IPS-20b (cell line): ENCODE data around the gene FOSL1.
A peak's percentile ranks its signal among the peaks of the same experiment; 100 is the strongest.

Source experiments
- H3K27ac ChIP-seq: one replicate; pipeline ENCODE4 v1.5.1; 2013; ENCODE audit warnings: low read length
- H3K27me3 ChIP-seq: 2 replicates; pipeline ENCODE4 v1.6.1; 2013; ENCODE audit warnings: mild to moderate bottlenecking, low read length, inconsistent platforms; ENCODE audit not compliant: insufficient read depth
- H3K36me3 ChIP-seq: 2 replicates; pipeline ENCODE4 v1.6.1; 2013; ENCODE audit warnings: low read depth, mild to moderate bottlenecking, inconsistent platforms, low read length, moderate library complexity; ENCODE audit not compliant: insufficient read depth
- H3K4me1 ChIP-seq: 2 replicates; pipeline ENCODE4 v1.6.1; 2013; ENCODE audit warnings: mild to moderate bottlenecking, control low read depth, inconsistent platforms, low read length, moderate library complexity; ENCODE audit not compliant: insufficient read depth
- H3K4me3 ChIP-seq: 2 replicates; pipeline ENCODE4 v1.5.1; 2013; ENCODE audit warnings: mild to moderate bottlenecking, low read length, inconsistent platforms
- H3K9ac ChIP-seq: 2 replicates; pipeline ENCODE4 v1.6.1; 2013; ENCODE audit warnings: low read depth, mild to moderate bottlenecking, inconsistent platforms, low read length, moderate library complexity
- H3K9me3 ChIP-seq: 2 replicates; pipeline ENCODE4 v1.6.1; 2013; ENCODE audit warnings: mild to moderate bottlenecking, low read depth, low read length, inconsistent platforms; ENCODE audit not compliant: insufficient read depth

FOSL1 gene

DNA sequence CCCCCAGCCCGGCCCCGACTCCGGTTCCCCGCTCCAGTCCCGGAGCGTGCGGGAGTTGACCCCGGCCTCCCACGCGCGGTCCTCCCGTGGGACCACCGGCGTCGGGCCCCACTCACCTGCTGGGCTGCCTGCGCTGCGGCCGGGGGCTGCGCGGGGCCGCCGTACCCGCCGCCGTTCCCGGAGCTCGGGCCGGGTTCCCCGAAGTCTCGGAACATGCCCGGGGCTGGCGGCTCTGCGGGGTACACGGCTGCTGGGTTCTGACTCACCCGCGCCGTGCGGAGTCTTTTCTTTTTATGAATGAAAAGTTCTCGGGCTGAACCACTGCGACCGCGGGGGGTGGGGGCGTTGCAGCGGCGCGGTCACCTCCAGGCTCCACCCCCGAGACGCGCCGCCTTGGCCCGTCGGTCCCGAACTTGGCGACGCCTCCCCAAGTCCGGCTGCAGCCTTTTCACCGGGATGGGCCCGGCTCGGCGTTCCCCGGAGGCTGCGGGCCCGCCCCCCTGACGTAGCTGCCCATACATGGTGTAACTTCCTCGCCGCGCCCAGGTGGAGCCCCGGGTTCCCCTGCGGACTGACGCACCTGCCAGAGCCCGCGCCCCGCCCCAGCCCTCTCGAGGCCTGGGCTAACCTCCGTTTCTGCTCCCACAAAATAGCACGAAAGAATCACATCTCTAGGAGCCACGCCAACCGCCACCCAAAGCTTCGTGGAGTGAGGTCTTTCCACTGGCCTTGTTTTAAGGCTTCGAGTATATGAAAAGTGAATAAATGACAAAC, at the start of gene FOSL1:
Gene FOSL1 (minus strand): TSS at position 264 of the 774 bp plus-strand sequence. CDS start 49 bp downstream, at position 215.
- peak within 1 kb of the TSS; percentile 53 for H3K9ac ChIP-seq
- H3K27ac ChIP-seq, result no peak within 1 kb of the TSS
- H3K36me3 ChIP-seq, result no peaks in the 10 kb centered on the region
- no peaks in the 10 kb centered on the region for H3K9me3 ChIP-seq
- H3K27me3 ChIP-seq, result peaks cover 74% of the 10 kb centered on the region
- H3K4me1 ChIP-seq, result no peaks in the 10 kb centered on the region; the same call in 1 of the 2 replicates
- peak within 1 kb of the TSS; percentile 65 for H3K4me3 ChIP-seq

DNA sequence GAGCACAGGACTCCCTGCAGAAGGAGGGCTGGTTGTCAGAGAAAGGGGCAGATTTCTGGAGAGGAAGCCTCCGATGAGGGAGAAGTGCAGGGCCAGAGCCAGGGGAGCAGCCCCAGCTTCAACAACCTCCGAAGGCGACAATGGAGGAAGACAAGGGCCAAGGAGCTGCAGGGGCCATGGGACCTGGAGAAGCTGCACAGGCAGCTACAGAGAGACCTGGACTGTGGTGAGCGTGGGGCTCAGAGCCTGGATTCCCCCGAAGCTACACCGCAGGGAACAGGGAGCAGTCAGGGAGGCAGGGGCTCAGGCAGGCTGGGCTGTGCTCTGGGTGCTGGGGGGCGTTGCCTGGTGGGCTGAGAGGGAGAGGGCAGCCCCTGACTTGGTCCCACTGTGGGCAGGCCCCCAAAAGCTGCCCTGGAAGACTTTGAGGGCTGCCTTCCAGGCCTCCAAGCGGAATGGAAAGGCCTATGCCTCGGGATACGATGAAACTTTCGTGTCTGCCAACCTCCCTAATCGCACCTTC, 47.5 kb upstream of the FOSL1 start:
- H3K9ac ChIP-seq, result no peak overlapping the region
- H3K9me3 ChIP-seq, result no peaks in the 10 kb centered on the region
- H3K4me3 ChIP-seq, result no peak overlapping the region
- no peak overlapping the region for H3K27ac ChIP-seq
- H3K36me3 ChIP-seq, result no peaks in the 10 kb centered on the region
- peaks cover 17% of the 10 kb centered on the region; the same call in 1 of the 2 replicates for H3K4me1 ChIP-seq
- H3K27me3 ChIP-seq, result no peaks in the 10 kb centered on the region

DNA sequence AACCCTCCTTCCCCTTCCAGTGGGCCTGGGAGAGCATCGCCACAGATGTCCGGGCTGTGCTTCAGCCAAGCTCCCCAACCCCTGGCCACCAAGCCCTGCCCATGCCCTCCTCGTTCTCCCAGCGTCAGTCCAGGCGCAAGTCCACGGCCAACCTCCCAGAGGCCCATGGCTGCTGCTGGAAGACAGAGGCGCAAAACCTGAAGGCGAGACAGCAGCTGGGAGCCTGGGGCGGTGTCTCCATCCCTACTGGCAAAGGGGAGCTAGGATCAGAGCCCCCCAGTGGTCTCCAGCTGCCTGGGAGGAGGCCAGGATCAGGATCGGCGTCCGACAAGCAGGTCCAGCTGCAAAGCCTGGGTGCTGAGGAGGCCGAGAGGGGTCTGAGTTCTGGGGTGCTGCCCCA, 46.9 kb upstream of the FOSL1 start:
- H3K27ac ChIP-seq, result no peak overlapping the region
- peak overlapping the region; percentile 53; the same call in 1 of the 2 replicates for H3K9ac ChIP-seq
- no peaks in the 10 kb centered on the region for H3K36me3 ChIP-seq
- H3K9me3 ChIP-seq, result no peaks in the 10 kb centered on the region
- no peak overlapping the region for H3K4me3 ChIP-seq
- no peaks in the 10 kb centered on the region for H3K27me3 ChIP-seq
- H3K4me1 ChIP-seq, result peaks cover 17% of the 10 kb centered on the region; the same call in 1 of the 2 replicates

DNA sequence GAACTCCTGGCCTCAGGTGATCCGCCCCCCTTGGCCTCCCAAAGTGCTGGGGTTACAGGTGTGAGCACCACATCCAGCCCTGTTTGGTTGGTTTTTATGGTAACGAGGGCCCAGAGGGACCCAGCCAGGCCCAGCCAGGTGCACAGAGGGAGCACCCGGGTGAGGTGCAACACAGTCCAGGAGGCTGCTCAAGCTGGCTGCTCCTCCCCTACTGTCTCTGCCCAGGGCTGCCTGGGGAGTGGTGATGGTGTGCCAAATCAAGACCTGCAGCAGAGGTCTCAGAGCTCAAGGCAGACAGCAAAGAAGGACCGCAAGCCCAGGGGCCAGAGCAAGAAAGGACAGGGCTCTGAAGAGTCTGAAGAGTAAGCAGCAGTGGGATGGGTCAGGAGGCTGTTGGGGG, 46.5 kb upstream of the FOSL1 start:
- Histone ChIP-seq H3K4me3 (peak overlapping the region; percentile 65; the same call in 1 of the 2 replicates), H3K9me3 (no peaks in the 10 kb centered on the region), H3K36me3 (no peaks in the 10 kb centered on the region), H3K27me3 (no peaks in the 10 kb centered on the region), H3K9ac (peak overlapping the region; percentile 53; the same call in 1 of the 2 replicates), H3K27ac (peak overlapping the region; percentile 27), H3K4me1 (peaks cover 17% of the 10 kb centered on the region; the same call in 1 of the 2 replicates)

DNA sequence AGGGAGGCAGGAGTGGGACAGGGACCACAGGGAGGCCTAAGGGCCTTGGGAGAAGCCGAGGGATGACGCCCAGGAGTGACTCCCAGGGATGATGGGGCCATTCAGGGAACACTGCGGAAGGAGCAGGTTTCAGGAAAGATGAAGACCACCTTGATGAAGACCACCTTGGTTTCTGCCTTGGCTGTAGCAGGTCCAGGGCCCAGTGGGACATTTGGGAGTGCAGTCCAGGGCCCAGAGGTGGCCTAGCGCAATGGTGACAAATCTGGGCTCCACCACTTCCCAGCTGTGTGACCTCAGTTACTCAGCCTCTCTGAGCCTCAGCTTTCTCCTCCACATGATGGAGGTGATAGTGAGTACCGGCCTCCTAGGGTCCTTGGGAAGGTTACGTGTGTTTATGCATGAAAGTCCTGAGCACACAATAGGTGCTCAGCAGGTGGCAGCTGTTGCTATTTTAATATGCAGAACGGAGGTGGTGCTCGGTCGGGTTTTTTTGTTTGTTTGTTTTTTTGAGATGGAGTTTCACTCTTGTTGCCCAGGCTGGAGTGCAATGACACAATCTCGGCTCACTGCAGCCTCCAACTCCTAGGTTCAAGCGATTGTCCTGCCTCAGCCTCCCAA, 45.9 kb upstream of the FOSL1 start:
- Histone ChIP-seq H3K4me1 (peaks cover 19% of the 10 kb centered on the region; the same call in 1 of the 2 replicates), H3K9ac (peak overlapping the region; percentile 59; the same call in 1 of the 2 replicates), H3K27ac (peak overlapping the region; percentile 84), H3K4me3 (peak overlapping the region; percentile 65), H3K9me3 (no peaks in the 10 kb centered on the region), H3K27me3 (no peaks in the 10 kb centered on the region), H3K36me3 (no peaks in the 10 kb centered on the region)

DNA sequence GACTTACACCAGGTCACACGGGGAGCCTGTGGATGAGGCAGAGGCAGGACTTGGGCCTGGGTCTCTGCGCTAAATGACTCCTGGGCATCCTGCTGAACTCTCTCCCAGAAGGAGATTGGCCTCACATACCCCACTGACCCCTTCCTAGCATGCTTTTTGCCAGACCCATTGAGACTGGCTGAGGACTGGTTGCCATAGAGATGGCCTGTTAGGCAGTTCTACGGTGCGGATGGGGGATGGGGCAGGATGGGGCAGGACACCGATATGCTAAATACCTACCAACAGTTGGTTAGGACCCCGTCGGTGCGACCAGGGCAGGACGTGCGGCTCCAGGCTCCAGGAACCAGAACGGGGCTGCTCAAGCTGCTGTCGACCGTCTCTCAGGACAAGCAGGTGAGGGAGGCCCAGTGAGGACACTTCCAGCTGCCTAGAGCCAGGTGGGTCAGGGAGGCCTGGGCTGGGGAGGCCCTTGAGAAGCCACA, 45.3 kb upstream of the FOSL1 start, which contains the start of gene TSGA10IP:
Gene TSGA10IP (plus strand): TSS at position 51 of the 482 bp plus-strand sequence. CDS start 196 bp downstream, at position 247.
- Histone ChIP-seq H3K4me1 (peaks cover 19% of the 10 kb centered on the region; the same call in 1 of the 2 replicates), H3K9ac (peak within 1 kb of the TSS; percentile 59; the same call in 1 of the 2 replicates), H3K9me3 (no peaks in the 10 kb centered on the region), H3K27me3 (no peaks in the 10 kb centered on the region), H3K4me3 (peak within 1 kb of the TSS; percentile 65), H3K36me3 (no peaks in the 10 kb centered on the region), H3K27ac (peak within 1 kb of the TSS; percentile 84)

DNA sequence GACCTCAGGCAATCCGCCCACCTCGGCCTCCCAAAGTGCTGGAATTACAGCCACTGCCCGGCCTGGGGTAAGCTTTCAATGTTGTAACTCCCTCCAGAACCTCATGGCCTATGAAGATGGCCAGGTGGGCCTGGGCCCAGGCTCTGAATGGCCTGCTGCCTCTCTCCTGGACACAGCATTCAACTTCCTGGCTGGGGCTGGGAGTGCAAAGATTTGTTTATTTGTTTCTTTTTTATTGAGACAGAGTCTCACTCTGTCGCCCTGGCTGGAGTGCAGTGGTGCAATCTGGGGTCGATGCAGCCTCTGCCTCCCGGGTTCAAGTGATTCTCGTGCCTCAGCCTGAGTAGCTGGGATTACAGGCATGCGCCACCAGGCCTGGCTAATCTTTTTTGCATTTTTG, 44.6 kb upstream of the FOSL1 start:
- Histone ChIP-seq H3K4me1 (peaks cover 19% of the 10 kb centered on the region; the same call in 1 of the 2 replicates), H3K27me3 (no peaks in the 10 kb centered on the region), H3K27ac (peak overlapping the region; percentile 21), H3K36me3 (no peaks in the 10 kb centered on the region), H3K9ac (peak overlapping the region; percentile 59; the same call in 1 of the 2 replicates), H3K9me3 (no peaks in the 10 kb centered on the region), H3K4me3 (no peak overlapping the region)

DNA sequence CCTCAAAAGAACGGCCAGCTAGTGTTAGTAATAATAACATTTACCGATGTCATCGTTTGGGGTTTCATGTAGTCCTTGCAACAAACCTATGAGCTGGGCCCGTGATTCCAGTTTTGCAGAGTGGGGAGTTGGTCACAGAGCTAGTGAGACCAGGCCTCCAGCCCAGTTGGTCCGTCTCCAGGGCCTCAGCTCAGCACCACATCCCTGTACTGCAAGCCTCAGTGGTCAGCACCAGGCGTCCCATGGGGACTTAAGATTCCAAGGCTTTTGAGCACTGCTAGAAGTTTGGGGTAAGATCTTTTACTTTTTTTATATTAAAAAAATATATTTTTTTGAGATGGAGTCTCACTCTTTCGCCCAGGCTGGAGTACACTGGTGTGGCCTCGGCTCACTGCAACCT, 44.0 kb upstream of the FOSL1 start:
- Histone ChIP-seq H3K9ac (no peak overlapping the region), H3K9me3 (no peaks in the 10 kb centered on the region), H3K4me3 (no peak overlapping the region), H3K27ac (no peak overlapping the region), H3K36me3 (no peaks in the 10 kb centered on the region), H3K27me3 (no peaks in the 10 kb centered on the region), H3K4me1 (peaks cover 19% of the 10 kb centered on the region; the same call in 1 of the 2 replicates)

DNA sequence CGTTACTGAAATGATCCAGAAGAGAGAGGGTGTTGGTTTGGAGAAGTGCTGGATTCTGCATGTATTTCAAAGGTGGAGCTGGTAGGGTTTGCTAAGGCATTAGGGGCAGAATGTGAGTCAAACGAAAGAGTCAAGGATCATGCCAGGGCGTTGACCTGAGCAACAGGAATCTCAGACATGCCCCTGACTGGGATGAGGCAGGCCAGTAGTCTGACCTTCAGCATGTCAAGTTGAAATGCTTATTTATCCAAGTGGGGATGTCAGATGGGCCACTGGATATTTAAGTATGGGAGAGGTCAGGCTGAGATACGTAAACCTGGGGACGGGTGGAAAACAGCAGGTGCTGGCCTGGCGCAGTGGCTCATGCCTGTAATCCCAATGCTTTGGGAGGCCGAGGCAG, 42.3 kb upstream of the FOSL1 start:
- Histone ChIP-seq H3K9me3 (no peaks in the 10 kb centered on the region), H3K4me3 (no peak overlapping the region), H3K4me1 (peaks cover 19% of the 10 kb centered on the region; the same call in 1 of the 2 replicates), H3K36me3 (no peaks in the 10 kb centered on the region), H3K27ac (no peak overlapping the region), H3K27me3 (0 out of 2 replicates have a peak, but pooled peaks cover 2% of the 10 kb centered on the region), H3K9ac (no peak overlapping the region)

DNA sequence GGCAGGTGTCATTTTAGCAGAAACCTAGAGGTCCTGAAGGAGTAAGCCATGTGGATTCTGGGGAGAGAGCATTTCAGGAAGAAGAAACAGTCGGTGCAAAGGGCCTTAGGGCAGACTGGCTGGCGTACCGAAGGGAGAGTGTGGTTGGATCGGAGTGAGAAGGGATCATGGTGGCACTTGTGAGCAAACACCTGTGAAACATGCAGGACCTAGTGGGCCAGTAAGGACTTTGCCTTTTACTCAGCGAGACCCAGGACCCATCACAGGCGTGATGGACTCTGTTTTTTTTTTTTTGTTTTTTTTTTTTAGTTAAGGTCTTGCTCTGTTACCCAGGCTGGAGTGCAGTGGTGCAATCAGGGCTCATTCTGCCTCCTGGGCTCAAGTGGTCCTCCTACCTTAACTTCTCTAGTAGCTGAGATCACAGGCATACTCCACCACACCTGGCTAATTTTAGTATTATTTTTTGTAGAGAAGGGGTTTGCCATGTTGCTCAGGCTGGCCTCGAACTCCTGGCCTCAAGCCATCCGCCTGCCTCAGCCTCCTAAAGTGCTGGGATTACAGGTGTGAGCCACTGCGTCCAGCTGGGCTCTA, 41.6 kb upstream of the FOSL1 start:
- 0 out of 2 replicates have a peak, but pooled peaks cover 4% of the 10 kb centered on the region for H3K27me3 ChIP-seq
- no peaks in the 10 kb centered on the region for H3K36me3 ChIP-seq
- peaks cover 18% of the 10 kb centered on the region; the same call in 1 of the 2 replicates for H3K4me1 ChIP-seq
- H3K9ac ChIP-seq, result no peak overlapping the region
- no peak overlapping the region for H3K27ac ChIP-seq
- H3K4me3 ChIP-seq, result no peak overlapping the region
- H3K9me3 ChIP-seq, result no peaks in the 10 kb centered on the region

DNA sequence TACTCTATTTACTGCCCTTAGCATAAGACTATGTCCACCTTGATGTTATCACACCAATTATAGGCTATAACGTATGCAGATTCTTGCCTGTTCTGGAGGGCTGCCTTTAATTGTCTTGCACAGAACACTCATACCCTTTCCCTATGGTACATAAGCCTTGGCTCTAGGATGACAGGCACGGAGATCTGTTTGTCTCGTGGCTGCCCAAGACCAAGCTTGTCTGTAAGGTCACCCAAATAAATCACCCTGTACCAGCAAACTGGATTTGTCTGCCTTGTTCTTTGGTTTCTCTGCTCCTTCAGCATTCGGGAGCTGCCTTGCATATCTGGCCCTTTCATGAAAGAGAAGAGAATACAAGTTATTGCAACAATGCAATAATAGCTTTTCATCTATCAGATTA, 37.6 kb upstream of the FOSL1 start:
- no peak overlapping the region for H3K4me3 ChIP-seq
- H3K27me3 ChIP-seq, result 0 out of 2 replicates have a peak, but pooled peaks cover 4% of the 10 kb centered on the region
- no peak overlapping the region for H3K9ac ChIP-seq
- H3K9me3 ChIP-seq, result no peaks in the 10 kb centered on the region
- no peak overlapping the region for H3K27ac ChIP-seq
- H3K36me3 ChIP-seq, result no peaks in the 10 kb centered on the region
- H3K4me1 ChIP-seq, result 0 out of 2 replicates have a peak, but pooled peaks cover 3% of the 10 kb centered on the region
